ENCODE results near the gene NXN.
"Not testable (repeated sequence)": the region's sequence is repeated elsewhere in the genome, so short reads cannot be mapped to it uniquely, and the experiment has no call there.

DNA sequence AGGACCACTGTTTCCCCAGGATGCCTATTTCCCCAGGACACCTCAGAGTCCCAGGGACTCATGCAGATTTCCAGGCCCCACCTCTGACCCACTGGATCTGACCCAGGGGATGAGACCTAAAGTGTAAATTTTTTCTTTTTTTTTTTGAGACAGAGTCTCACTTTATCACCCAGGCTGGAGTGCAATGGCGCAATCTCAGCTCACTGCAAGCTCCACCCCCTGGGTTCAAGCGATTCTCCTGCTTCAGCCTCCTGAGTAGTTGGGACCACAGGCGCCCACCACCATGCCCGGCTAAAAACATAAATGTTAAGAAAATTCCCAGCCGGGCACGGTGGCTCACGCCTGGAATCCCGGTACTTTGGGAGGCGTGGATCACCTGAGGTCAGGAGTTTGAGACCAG lies 126.7 kb downstream of the NXN start:
- not testable (repeated sequence) for TF ChIP-seq POLR2A (IDR thresholded peaks at IDR 0.05)
- TF ChIP-seq, protein P1, sequence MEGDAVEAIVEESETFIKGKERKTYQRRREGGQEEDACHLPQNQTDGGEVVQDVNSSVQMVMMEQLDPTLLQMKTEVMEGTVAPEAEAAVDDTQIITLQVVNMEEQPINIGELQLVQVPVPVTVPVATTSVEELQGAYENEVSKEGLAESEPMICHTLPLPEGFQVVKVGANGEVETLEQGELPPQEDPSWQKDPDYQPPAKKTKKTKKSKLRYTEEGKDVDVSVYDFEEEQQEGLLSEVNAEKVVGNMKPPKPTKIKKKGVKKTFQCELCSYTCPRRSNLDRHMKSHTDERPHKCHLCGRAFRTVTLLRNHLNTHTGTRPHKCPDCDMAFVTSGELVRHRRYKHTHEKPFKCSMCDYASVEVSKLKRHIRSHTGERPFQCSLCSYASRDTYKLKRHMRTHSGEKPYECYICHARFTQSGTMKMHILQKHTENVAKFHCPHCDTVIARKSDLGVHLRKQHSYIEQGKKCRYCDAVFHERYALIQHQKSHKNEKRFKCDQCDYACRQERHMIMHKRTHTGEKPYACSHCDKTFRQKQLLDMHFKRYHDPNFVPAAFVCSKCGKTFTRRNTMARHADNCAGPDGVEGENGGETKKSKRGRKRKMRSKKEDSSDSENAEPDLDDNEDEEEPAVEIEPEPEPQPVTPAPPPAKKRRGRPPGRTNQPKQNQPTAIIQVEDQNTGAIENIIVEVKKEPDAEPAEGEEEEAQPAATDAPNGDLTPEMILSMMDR (IDR thresholded peaks at IDR 0.05), result not testable (repeated sequence)
